Endothelial cell of umbilical vein (primary cell): ENCODE data around the gene LMAN2. TPM values are rescaled to one million over a fixed set of nuclear protein-coding genes. Genes with fewer than 3 reads are reported as not detected.

Source experiments
- BruUV-seq: library from RNA; stranded (reverse); fragments of 400-500 nt; replicated peaks from 2 replicates; lab custom pipeline; 2021; lab: Mats Ljungman, UMichigan
- CTCF ChIA-PET: fragments of 300-600, 350-600 bp; sonication (Branson Sonifier 250); formaldehyde crosslinking; loops from one replicate; lab custom pipeline; 2021; ENCODE audit warnings: antibody characterized with exemption, inconsistent platforms; lab: Charles Lee
- POLR2A ChIA-PET: fragments of 300-600, 350-600 bp; sonication (Branson Sonifier 250); formaldehyde crosslinking; loops from one replicate; lab custom pipeline; 2021; ENCODE audit warnings: antibody characterized with exemption, inconsistent platforms; lab: Charles Lee
- DNase-seq: peaks from one replicate; pipeline ENCODE4 v3.0.0-alpha.2; 2011; ENCODE audit warnings: low read depth, low spot score
- FAIRE-seq: peaks from 2 replicates; lab custom pipeline; 2011; peaks lifted over from hg19 to GRCh38; lab: Jason Lieb, UNC
- H2AFZ ChIP-seq: 2 replicates; pipeline ENCODE4 v1.6.0; 2012; ENCODE audit warnings: low read depth, low read length, control low read depth, inconsistent platforms
- H3K27ac ChIP-seq: 2 replicates; pipeline ENCODE4 v1.5.1; 2011; ENCODE audit warnings: low read depth, mild to moderate bottlenecking, control low read depth, low read length, moderate library complexity; ENCODE audit not compliant: insufficient read depth
- H3K27me3 ChIP-seq, 2 experiments: 2 replicates each; pipeline versions ENCODE4 v1.6.0 to v1.6.1; 2011; ENCODE audit warnings: low read length in 2 of 2, mixed read lengths in 1 of 2; ENCODE audit not compliant: control insufficient read depth in 2 of 2, insufficient read depth in 2 of 2
- H3K36me3 ChIP-seq, 2 experiments: 2 replicates in 1 of 2; 3 replicates in 1 of 2; pipeline ENCODE4 v1.5.1; 2011; ENCODE audit warnings: low read length in 2 of 2, mild to moderate bottlenecking in 1 of 2, moderate library complexity in 1 of 2; ENCODE audit not compliant: control insufficient read depth in 2 of 2, insufficient read depth in 2 of 2; ENCODE audit errors: extremely low read depth in 1 of 2
- H3K4me1 ChIP-seq: 3 replicates; pipeline ENCODE4 v1.5.1; 2011; ENCODE audit warnings: mild to moderate bottlenecking, low read length; ENCODE audit not compliant: control insufficient read depth, insufficient read depth; ENCODE audit errors: extremely low read depth
- H3K4me2 ChIP-seq: 2 replicates; pipeline ENCODE4 v1.6.1; 2011; ENCODE audit warnings: low read length, control low read depth, mixed read lengths; ENCODE audit not compliant: insufficient read depth
- H3K4me3 ChIP-seq, 3 experiments: fragments of 200-600 bp in 1 of 3; sonication (generic), shearing (Covaris generic) in 1 of 3; replicated peaks in 1 of 3; 2 replicates each; pipeline ENCODE4 v1.5.1; 2011 to 2016; ENCODE audit warnings: control low read depth in 3 of 3, low read length in 3 of 3, mild to moderate bottlenecking in 2 of 3, inconsistent platforms in 1 of 3, low read depth in 1 of 3, moderate library complexity in 1 of 3; ENCODE audit not compliant: insufficient read depth in 1 of 3
- H3K79me2 ChIP-seq: 2 replicates; pipeline ENCODE4 v1.6.0; 2012; ENCODE audit warnings: low read length, inconsistent platforms; ENCODE audit not compliant: control insufficient read depth, insufficient read depth
- H3K9ac ChIP-seq: replicated peaks from 2 replicates; pipeline ENCODE3; 2011; ENCODE audit warnings: low read length, control low read depth; ENCODE audit not compliant: insufficient read depth; ENCODE audit errors: extremely low read depth
- H3K9me1 ChIP-seq: replicated peaks from 3 replicates; pipeline ENCODE4 v1.6.0; 2011; ENCODE audit warnings: mild to moderate bottlenecking, low read length; ENCODE audit not compliant: control insufficient read depth, insufficient read depth; ENCODE audit errors: extremely low read depth
- H3K9me3 ChIP-seq: replicated peaks from 2 replicates; pipeline ENCODE4 v1.5.1; 2012; ENCODE audit warnings: low read length, inconsistent platforms; ENCODE audit not compliant: control insufficient read depth, insufficient read depth
- H4K20me1 ChIP-seq: replicated peaks from 2 replicates; pipeline ENCODE3; 2011; ENCODE audit warnings: mild to moderate bottlenecking, low read length; ENCODE audit not compliant: control insufficient read depth, insufficient read depth; ENCODE audit errors: extremely low read depth
- EZH2 ChIP-seq: IDR thresholded peaks from 2 replicates; pipeline ENCODE4 v1.6.1; 2012; ENCODE audit warnings: borderline replicate concordance, low read depth, mild to moderate bottlenecking, moderate library complexity, low read length, inconsistent platforms; ENCODE audit not compliant: severe bottlenecking
- FOS ChIP-seq: IDR thresholded peaks from 2 replicates; pipeline ENCODE4 v1.6.1; 2011; ENCODE audit warnings: mild to moderate bottlenecking, low read length, moderate library complexity, borderline replicate concordance; ENCODE audit not compliant: insufficient read depth
- GATA2 ChIP-seq: IDR thresholded peaks from 2 replicates; pipeline ENCODE4 v1.7.0; 2011; ENCODE audit warnings: low read depth, mild to moderate bottlenecking, moderate library complexity, mixed read lengths, low read length; ENCODE audit not compliant: insufficient read length, insufficient read depth
- JUN ChIP-seq: IDR thresholded peaks from 2 replicates; pipeline ENCODE4 v1.6.1; 2011; ENCODE audit warnings: borderline replicate concordance, low read depth; ENCODE audit not compliant: insufficient read length, insufficient read depth
- MYC ChIP-seq: IDR thresholded peaks from one replicate; pipeline ENCODE4 v1.6.1; 2011; ENCODE audit warnings: mild to moderate bottlenecking, low read depth, low read length
- POLR2A ChIP-seq: IDR thresholded peaks from 2 replicates; pipeline ENCODE4 v1.6.1; 2012; ENCODE audit warnings: low read depth, mild to moderate bottlenecking, control low read depth, low read length
- POLR2AphosphoS5 ChIP-seq: IDR thresholded peaks from 2 replicates; pipeline ENCODE4 v1.6.1; 2012; ENCODE audit warnings: low read depth, mild to moderate bottlenecking, control low read depth, low read length, moderate library complexity; ENCODE audit not compliant: insufficient read depth
- dilution Hi-C: fragments of 300-500 bp; cut with MboI; formaldehyde crosslinking; loops from one replicate; pipeline ENCODE4 v1.15.0; 2019; ENCODE audit warnings: low sequenced_read_pairs; ENCODE audit not compliant: extremely low pct_ligation_motif_present
- intact Hi-C: fragments of 100-400 bp; cut with micrococcal nuclease; formaldehyde crosslinking; loops from one replicate; pipeline ENCODE4 v1.10.0; 2022
- polyA plus RNA-seq, 4 experiments: library from polyadenylated mRNA; depleted of rRNA in 3 of 4; stranded (reverse) in 3 of 4; unstranded in 1 of 4; fragments of >200 nt; gene quantifications; 2 replicates each; pipeline versions ENCODE4 v1.2.1 to v1.2.3, GENCODE V29; 2011 to 2012; ENCODE audit warnings: missing spikeins in 1 of 4
- total RNA-seq: library from RNA; stranded (reverse); gene quantifications from 2 replicates; pipeline ENCODE4 v1.2.3, GENCODE V29; 2021
- TF ChIP-seq, protein P1 (sequence below), 2 donors: IDR thresholded peaks; 1 replicate in 1 of 2; 2 replicates in 1 of 2; pipeline ENCODE4 v1.5.1; 2011; ENCODE audit warnings: low read length in 2 of 2, mild to moderate bottlenecking in 2 of 2, moderate library complexity in 2 of 2, control low read depth in 1 of 2, inconsistent platforms in 1 of 2, low read depth in 1 of 2; ENCODE audit not compliant: insufficient read depth in 1 of 2; ENCODE audit errors: extremely low read depth in 1 of 2
- TF ChIP-seq, protein P2 (sequence below): IDR thresholded peaks from 2 replicates; pipeline ENCODE4 v1.6.1; 2011; ENCODE audit not compliant: insufficient read depth, insufficient read length

Gene LMAN2
- total and polyA plus RNA-seq, 2 donors (not counting 3 experiments of a cell fraction or from before 2014, with no cell fraction given): 151 to 370 TPM

DNA sequence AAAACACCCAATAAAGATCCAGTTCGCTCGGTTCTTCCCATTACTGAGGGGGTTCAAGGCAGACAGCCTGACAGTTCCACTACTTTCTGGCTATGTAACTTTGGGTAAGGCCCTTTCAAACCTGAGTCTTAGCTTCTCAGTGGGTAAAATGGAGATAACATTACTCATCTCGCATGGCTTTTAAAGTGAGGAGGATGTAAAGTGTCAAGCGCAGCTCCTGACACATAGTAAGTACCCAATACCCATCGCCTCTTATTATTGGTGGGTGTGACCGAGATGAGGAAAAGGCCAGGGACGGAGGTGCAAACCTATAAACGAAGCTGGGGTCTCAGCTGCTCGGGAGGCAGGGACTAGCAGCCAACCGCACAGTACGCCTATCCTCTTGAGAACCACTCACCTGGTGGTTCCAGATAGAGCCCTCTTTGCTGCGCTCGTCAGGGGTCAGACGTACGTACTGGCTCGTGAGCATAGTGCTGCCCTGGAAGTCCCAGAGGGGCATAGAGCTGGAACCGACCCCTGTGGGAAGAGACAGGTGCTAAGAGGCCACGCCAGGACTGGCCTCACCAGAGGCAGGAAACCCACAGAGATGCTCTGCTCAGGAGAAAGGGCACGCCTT is 584 bp downstream of the LMAN2 start:
- DNase-seq (no peak), FAIRE-seq (no peak)
- H3K9me1 ChIP-seq: no peaks in the 10 kb centered on the region
- H2AFZ ChIP-seq: peak overlapping the region; percentile 4
- H3K4me1 ChIP-seq: peaks cover 21% of the 10 kb centered on the region
- peaks cover 46% of the 10 kb centered on the region for H3K79me2 ChIP-seq
- no peaks in the 10 kb centered on the region for H3K9me3 ChIP-seq
- no peaks in the 10 kb centered on the region for H3K27me3 ChIP-seq
- no peaks in the 10 kb centered on the region for H4K20me1 ChIP-seq
- ChIA-PET CTCF (interaction anchor here (0.9 to 3.3 kb wide), 10 partner anchors 11 to 239 kb away, joined by 3 to 16 read pairs (median 6); no protein-coding TSS in a partner anchor), POLR2A (interaction anchor here (1.6 to 2.1 kb wide), 2 partner anchors 11 to 41 kb away, joined by 4 to 6 read pairs; no protein-coding TSS in a partner anchor)
- peaks cover 2 to 4% of the 10 kb centered on the region in 2 experiments for H3K36me3 ChIP-seq
- H3K4me2 ChIP-seq: peak overlapping the region; percentile 85
- H3K27ac ChIP-seq: peak overlapping the region; percentile 77
- H3K9ac ChIP-seq: peak overlapping the region; percentile 89
- BruUV-seq: TSS peak; percentile 50
- dilution Hi-C loops: no loop called here
- peak overlapping the region; percentile 29 to 95 (median 61) for H3K4me3 ChIP-seq
- intact Hi-C loops: loop anchor here (1.0 to 2.0 kb wide), 3 partner anchors 24 to 39 kb away; no protein-coding TSS in a partner anchor
- no peak for TF ChIP-seq EZH2
- no peak for TF ChIP-seq GATA2
- TF ChIP-seq MYC: no peak
- TF ChIP-seq JUN: no peak
- TF ChIP-seq, protein P1, sequence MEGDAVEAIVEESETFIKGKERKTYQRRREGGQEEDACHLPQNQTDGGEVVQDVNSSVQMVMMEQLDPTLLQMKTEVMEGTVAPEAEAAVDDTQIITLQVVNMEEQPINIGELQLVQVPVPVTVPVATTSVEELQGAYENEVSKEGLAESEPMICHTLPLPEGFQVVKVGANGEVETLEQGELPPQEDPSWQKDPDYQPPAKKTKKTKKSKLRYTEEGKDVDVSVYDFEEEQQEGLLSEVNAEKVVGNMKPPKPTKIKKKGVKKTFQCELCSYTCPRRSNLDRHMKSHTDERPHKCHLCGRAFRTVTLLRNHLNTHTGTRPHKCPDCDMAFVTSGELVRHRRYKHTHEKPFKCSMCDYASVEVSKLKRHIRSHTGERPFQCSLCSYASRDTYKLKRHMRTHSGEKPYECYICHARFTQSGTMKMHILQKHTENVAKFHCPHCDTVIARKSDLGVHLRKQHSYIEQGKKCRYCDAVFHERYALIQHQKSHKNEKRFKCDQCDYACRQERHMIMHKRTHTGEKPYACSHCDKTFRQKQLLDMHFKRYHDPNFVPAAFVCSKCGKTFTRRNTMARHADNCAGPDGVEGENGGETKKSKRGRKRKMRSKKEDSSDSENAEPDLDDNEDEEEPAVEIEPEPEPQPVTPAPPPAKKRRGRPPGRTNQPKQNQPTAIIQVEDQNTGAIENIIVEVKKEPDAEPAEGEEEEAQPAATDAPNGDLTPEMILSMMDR (IDR thresholded peaks at IDR 0.05; ENCODE audit: extremely low read depth in 1 of 2, insufficient read depth in 1 of 2, low read depth in 1 of 2, low read length in 2 of 2): no peak
- TF ChIP-seq, protein P2, sequence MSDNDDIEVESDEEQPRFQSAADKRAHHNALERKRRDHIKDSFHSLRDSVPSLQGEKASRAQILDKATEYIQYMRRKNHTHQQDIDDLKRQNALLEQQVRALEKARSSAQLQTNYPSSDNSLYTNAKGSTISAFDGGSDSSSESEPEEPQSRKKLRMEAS: no peak
- TF ChIP-seq POLR2AphosphoS5: no peak
- TF ChIP-seq POLR2A: no peak
- TF ChIP-seq FOS: no peak
